MM.1S (cell line): Measurements from ENCODE around the gene CXorf49.

Experiments used
- DNase-seq: peaks from one replicate; pipeline ENCODE4 v3.0.0-alpha.2; 2015
- H2AFZ ChIP-seq: fragments of 300-600 bp; sonication (generic); 2 replicates; pipeline ENCODE4 v1.6.0; 2016; ENCODE audit warnings: antibody characterized with exemption, low read length
- H3F3A ChIP-seq: fragments of 300-600 bp; sonication (generic); 2 replicates; pipeline ENCODE4 v1.6.1; 2016; ENCODE audit warnings: mild to moderate bottlenecking, antibody characterized with exemption, low read length, moderate library complexity, mixed read lengths; ENCODE audit not compliant: insufficient read depth
- H3K27ac ChIP-seq: fragments of 300-600 bp; sonication (generic); 2 replicates; pipeline ENCODE4 v1.5.1; 2016; ENCODE audit warnings: mild to moderate bottlenecking, low read length
- H3K27me3 ChIP-seq: fragments of 300-600 bp; sonication (generic); replicated peaks from 2 replicates; pipeline ENCODE4 v1.6.0; 2016; ENCODE audit warnings: low read length; ENCODE audit not compliant: insufficient read depth
- H3K36me3 ChIP-seq: fragments of 300-600 bp; sonication (generic); replicated peaks from 2 replicates; pipeline ENCODE4 v1.6.1; 2016; ENCODE audit warnings: mild to moderate bottlenecking, low read length, mixed read lengths; ENCODE audit not compliant: insufficient read depth
- H3K4me1 ChIP-seq: fragments of 300-600 bp; sonication (generic); 2 replicates; pipeline ENCODE4 v1.6.1; 2016; ENCODE audit warnings: low read length, mixed read lengths
- H3K4me2 ChIP-seq: fragments of 300-600 bp; sonication (generic); 2 replicates; pipeline ENCODE4 v1.6.0; 2016; ENCODE audit warnings: low read depth, low read length
- H3K4me3 ChIP-seq: fragments of 300-600 bp; sonication (generic); 2 replicates; pipeline ENCODE4 v1.5.1; 2016; ENCODE audit warnings: low read length, mixed read lengths
- H3K79me2 ChIP-seq: fragments of 300-600 bp; sonication (generic); 2 replicates; pipeline ENCODE4 v1.6.1; 2016; ENCODE audit warnings: mixed run types, low read length, mixed read lengths
- H3K9ac ChIP-seq: fragments of 300-600 bp; sonication (generic); 2 replicates; pipeline ENCODE4 v1.6.1; 2016; ENCODE audit warnings: low read length, mixed read lengths
- H3K9me2 ChIP-seq: fragments of 300-600 bp; sonication (generic); replicated peaks from 2 replicates; pipeline ENCODE4 v1.6.1; 2016; ENCODE audit warnings: mild to moderate bottlenecking, low read length, mixed read lengths; ENCODE audit not compliant: insufficient read depth
- H3K9me3 ChIP-seq: fragments of 300-600 bp; sonication (generic); replicated peaks from 2 replicates; pipeline ENCODE4 v1.6.1; 2016; ENCODE audit warnings: mild to moderate bottlenecking, low read length, mixed read lengths; ENCODE audit not compliant: insufficient read depth
- H4K20me1 ChIP-seq: fragments of 300-600 bp; sonication (generic); 2 replicates; pipeline ENCODE4 v1.6.1; 2016; ENCODE audit warnings: mild to moderate bottlenecking, low read length, moderate library complexity, mixed read lengths; ENCODE audit not compliant: insufficient read depth
- EZH2 ChIP-seq: fragments of 300-600 bp; sonication (generic); optimal IDR thresholded peaks from 2 replicates; pipeline ENCODE3; 2017; ENCODE audit warnings: low read depth, mild to moderate bottlenecking, antibody characterized with exemption, low read length, mixed read lengths
- EZH2phosphoT487 ChIP-seq: fragments of 300-600 bp; sonication (generic); IDR thresholded peaks from 2 replicates; pipeline ENCODE4 v1.6.1; 2018; ENCODE audit warnings: antibody characterized with exemption, low read length
- TF ChIP-seq, protein P1 (sequence below): fragments of 300-600 bp; sonication (generic); IDR thresholded peaks from 2 replicates; pipeline ENCODE4 v1.5.1; 2016; ENCODE audit warnings: antibody characterized with exemption, low read length, mixed read lengths

Gene CXorf49

DNA sequence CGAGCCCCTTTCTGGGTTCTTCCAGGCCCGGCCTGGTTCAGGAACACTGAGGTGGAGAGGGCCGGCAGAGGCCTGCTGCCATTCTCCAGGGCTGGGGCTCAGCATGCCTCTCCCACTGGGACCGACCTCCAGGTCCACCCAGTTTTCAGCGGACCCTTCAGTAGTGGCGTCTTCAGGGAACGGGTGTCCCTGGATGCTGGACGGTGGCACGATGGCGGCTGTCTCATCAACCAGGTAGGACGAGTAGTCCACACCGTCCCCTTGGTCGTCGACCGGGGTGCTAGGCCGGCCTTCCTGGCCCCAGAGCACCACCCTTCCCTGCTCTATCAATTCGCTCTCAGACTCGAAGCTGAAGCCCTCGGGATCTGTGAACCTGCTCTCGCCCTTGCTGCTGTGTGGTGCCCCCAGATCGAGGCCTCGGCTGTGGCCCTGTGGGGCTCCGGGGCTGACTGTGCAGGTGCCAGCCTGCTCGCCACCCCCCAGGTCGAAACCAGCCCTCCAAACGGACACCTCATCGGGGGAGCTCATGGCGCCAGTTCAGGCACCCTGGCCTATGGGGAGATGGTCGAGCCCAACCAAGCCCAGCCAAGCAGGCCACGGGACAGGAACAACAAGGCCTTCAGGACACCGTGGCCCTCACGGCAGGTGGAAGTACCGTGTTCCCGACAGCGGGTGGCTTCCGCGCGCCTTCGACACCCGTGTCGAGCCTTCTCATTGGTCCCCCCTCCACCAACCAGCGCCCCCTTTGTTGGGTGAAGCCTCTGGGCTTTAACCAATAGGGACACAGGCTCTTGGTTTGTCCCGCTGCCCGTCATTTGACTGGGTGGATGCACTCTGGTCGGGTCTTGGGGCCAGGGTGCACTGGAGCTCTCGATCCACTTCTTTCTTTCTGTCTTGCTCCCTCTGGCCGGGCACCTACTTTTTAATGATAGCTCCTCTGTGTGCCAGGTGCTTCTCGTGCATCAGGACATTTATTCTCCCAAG lies 51.6 kb downstream of the CXorf49 start:
- no peaks in the 10 kb centered on the region for H3K27me3 ChIP-seq
- no peak overlapping the region for H3K4me2 ChIP-seq
- no peaks in the 10 kb centered on the region for H3K79me2 ChIP-seq
- H3K9me3 ChIP-seq, result no peaks in the 10 kb centered on the region
- H3K9me2 ChIP-seq, result no peaks in the 10 kb centered on the region
- H4K20me1 ChIP-seq, result no peaks in the 10 kb centered on the region
- H2AFZ ChIP-seq, result no peak overlapping the region
- no peak for DNase-seq
- peaks cover 22% of the 10 kb centered on the region for H3K4me1 ChIP-seq
- no peak overlapping the region for H3K4me3 ChIP-seq
- H3K36me3 ChIP-seq, result no peaks in the 10 kb centered on the region
- TF ChIP-seq, protein P1, sequence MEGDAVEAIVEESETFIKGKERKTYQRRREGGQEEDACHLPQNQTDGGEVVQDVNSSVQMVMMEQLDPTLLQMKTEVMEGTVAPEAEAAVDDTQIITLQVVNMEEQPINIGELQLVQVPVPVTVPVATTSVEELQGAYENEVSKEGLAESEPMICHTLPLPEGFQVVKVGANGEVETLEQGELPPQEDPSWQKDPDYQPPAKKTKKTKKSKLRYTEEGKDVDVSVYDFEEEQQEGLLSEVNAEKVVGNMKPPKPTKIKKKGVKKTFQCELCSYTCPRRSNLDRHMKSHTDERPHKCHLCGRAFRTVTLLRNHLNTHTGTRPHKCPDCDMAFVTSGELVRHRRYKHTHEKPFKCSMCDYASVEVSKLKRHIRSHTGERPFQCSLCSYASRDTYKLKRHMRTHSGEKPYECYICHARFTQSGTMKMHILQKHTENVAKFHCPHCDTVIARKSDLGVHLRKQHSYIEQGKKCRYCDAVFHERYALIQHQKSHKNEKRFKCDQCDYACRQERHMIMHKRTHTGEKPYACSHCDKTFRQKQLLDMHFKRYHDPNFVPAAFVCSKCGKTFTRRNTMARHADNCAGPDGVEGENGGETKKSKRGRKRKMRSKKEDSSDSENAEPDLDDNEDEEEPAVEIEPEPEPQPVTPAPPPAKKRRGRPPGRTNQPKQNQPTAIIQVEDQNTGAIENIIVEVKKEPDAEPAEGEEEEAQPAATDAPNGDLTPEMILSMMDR, result no peak
- TF ChIP-seq EZH2phosphoT487, result no peak
- TF ChIP-seq EZH2, result no peak
- no peak overlapping the region for H3K9ac ChIP-seq
- H3K27ac ChIP-seq, result no peak overlapping the region
- H3F3A ChIP-seq, result peaks cover 13% of the 10 kb centered on the region

DNA sequence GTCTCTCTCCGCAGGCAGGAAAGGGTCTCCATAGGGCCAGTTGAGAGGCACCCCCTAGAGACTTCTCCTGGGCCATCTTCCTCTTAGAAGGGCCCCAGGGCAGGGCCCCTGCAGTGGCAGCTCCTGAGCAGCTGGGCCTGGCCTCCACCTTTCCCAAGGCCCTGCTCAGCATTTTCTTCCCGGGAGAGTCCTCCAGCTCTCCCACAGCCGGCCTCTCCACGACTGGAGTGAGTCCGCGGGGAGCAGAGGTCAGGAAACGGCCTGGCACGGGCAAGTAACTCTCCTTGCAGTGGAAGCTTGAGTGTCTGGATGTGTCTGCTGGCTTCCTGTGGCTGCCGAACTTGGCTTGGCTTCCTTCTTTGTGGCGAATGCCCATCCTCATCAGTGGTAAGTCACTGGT lies 52.3 kb downstream of the CXorf49 start:
- no peak for TF ChIP-seq EZH2
- Histone ChIP-seq H3K9me3 (no peaks in the 10 kb centered on the region), H3K9ac (no peak overlapping the region), H3K36me3 (no peaks in the 10 kb centered on the region), H3F3A (peaks cover 12% of the 10 kb centered on the region), H3K79me2 (no peaks in the 10 kb centered on the region), H3K4me2 (no peak overlapping the region), H2AFZ (no peak overlapping the region), H3K9me2 (no peaks in the 10 kb centered on the region), H3K27me3 (no peaks in the 10 kb centered on the region), H4K20me1 (no peaks in the 10 kb centered on the region), H3K4me3 (no peak overlapping the region), H3K27ac (no peak overlapping the region), H3K4me1 (peaks cover 21% of the 10 kb centered on the region)
- no peak for DNase-seq

DNA sequence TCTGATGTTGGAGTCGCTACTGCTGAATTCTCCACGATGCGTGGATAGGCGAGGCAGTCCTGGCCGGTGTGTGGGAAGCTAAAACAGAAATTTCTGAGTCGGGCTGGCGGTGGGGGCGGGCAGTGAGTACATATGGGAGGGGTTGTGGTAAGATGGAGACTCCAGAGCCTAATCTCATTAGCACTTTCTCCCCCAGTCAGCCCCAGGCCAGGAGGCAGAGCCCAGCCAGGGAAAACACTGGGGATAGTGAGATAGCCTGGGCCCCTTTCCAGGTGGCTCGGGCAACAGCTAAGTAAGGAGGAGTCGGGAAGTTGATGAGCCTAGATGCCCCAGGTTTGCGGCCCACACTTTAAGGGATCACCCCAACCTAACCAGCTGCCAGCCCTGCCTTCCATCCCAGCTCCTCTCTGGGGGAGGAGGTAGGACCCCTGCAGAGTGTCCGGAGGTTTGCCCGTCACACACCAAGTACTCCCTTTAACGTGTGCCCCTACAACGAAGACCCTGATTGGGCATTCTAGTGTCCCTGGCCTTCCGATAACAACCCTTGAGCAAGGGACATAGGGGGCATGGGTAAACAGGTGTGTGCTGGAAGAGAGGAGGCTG lies 53.1 kb downstream of the CXorf49 start:
- no peaks in the 10 kb centered on the region for H3K27me3 ChIP-seq
- no peak for DNase-seq
- no peaks in the 10 kb centered on the region for H4K20me1 ChIP-seq
- no peak overlapping the region for H3K4me2 ChIP-seq
- H3K36me3 ChIP-seq, result no peaks in the 10 kb centered on the region
- peaks cover 15% of the 10 kb centered on the region for H3K4me1 ChIP-seq
- no peaks in the 10 kb centered on the region for H3K9me2 ChIP-seq
- no peak for TF ChIP-seq EZH2phosphoT487
- TF ChIP-seq, protein P1, result no peak
- no peak for TF ChIP-seq EZH2
- peaks cover 7% of the 10 kb centered on the region for H3F3A ChIP-seq
- H2AFZ ChIP-seq, result no peak overlapping the region
- no peak overlapping the region for H3K9ac ChIP-seq
- H3K9me3 ChIP-seq, result no peaks in the 10 kb centered on the region
- no peaks in the 10 kb centered on the region for H3K79me2 ChIP-seq
- no peak overlapping the region for H3K4me3 ChIP-seq
- H3K27ac ChIP-seq, result no peak overlapping the region
